ENCODE data around the gene AKR1E2.

DNA sequence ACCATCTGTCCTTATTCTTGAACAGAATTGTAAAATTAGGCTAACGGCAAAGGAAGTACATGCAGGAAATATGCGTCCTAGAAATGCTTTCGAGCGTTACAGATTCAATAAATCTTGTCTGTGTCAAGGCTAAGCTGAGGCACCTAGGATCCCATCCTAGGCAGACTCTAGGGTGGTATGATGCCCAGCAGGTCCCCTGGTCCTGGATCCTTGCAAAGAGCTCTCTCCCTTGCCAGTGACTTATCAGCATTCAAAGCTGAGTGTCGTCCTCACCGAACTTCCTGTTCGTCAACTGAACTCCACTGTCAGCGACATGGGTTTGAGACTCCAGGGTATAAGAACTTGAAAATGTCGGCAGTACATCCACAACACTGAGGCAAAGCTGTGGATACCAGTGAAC lies 61.5 kb downstream of the AKR1E2 start:
- TF ChIP-seq, protein P1, sequence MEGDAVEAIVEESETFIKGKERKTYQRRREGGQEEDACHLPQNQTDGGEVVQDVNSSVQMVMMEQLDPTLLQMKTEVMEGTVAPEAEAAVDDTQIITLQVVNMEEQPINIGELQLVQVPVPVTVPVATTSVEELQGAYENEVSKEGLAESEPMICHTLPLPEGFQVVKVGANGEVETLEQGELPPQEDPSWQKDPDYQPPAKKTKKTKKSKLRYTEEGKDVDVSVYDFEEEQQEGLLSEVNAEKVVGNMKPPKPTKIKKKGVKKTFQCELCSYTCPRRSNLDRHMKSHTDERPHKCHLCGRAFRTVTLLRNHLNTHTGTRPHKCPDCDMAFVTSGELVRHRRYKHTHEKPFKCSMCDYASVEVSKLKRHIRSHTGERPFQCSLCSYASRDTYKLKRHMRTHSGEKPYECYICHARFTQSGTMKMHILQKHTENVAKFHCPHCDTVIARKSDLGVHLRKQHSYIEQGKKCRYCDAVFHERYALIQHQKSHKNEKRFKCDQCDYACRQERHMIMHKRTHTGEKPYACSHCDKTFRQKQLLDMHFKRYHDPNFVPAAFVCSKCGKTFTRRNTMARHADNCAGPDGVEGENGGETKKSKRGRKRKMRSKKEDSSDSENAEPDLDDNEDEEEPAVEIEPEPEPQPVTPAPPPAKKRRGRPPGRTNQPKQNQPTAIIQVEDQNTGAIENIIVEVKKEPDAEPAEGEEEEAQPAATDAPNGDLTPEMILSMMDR (IDR thresholded peaks at IDR 0.05; ENCODE audit: control extremely low read depth in 1 of 3, insufficient read depth in 1 of 3, low read depth in 1 of 3, low read length in 3 of 3): no peak
- TF ChIP-seq POLR2AphosphoS5 (IDR thresholded peaks at IDR 0.05; ENCODE audit: low read depth, low read length) (no peak), YY1 (IDR thresholded peaks at IDR 0.05; ENCODE audit: low read depth, low read length) (no peak), KDM5A (IDR thresholded peaks at IDR 0.05; ENCODE audit: low read length) (no peak), BRCA1 (IDR thresholded peaks at IDR 0.05; ENCODE audit: low read depth, low read length) (no peak), CREB1 (IDR thresholded peaks at IDR 0.05) (no peak), SRF (IDR thresholded peaks at IDR 0.05; ENCODE audit: low read depth, low read length) (no peak), NRF1 (IDR thresholded peaks at IDR 0.05; ENCODE audit: low read depth, low read length) (no peak), TAF1 (IDR thresholded peaks at IDR 0.05; ENCODE audit: low read depth, low read length) (no peak)
- TF ChIP-seq, protein P2, sequence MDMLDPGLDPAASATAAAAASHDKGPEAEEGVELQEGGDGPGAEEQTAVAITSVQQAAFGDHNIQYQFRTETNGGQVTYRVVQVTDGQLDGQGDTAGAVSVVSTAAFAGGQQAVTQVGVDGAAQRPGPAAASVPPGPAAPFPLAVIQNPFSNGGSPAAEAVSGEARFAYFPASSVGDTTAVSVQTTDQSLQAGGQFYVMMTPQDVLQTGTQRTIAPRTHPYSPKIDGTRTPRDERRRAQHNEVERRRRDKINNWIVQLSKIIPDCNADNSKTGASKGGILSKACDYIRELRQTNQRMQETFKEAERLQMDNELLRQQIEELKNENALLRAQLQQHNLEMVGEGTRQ (IDR thresholded peaks at IDR 0.05; ENCODE audit: low read length): no peak
